HepG2 (cell line): Measurements from ENCODE around the gene GNPAT. TPM values are rescaled to one million over a fixed set of nuclear protein-coding genes. Genes with fewer than 3 reads are reported as not detected.
A peak's percentile ranks its signal among the peaks of the same experiment; 100 is the strongest.

ENCODE experiments used
- ARNT2 ChIP-seq: sonication (generic); formaldehyde crosslinking; IDR thresholded peaks from 2 replicates; pipeline ENCODE4 v1.8.0; 2022; ENCODE audit warnings: mild to moderate bottlenecking, low read depth, missing genetic modification reagents, moderate library complexity
- ATF5 ChIP-seq: sonication (generic); formaldehyde crosslinking; IDR thresholded peaks from 2 replicates; pipeline ENCODE4 v1.4.0; 2020; ENCODE audit warnings: mild to moderate bottlenecking, low read depth, missing genetic modification reagents
- CENPT ChIP-seq: sonication (generic); formaldehyde crosslinking; IDR thresholded peaks from 2 replicates; pipeline ENCODE4 v1.8.0; 2022; ENCODE audit warnings: low read depth, mild to moderate bottlenecking, moderate library complexity, missing genetic modification reagents
- EED ChIP-seq: sonication (generic); formaldehyde crosslinking; IDR thresholded peaks from 2 replicates; pipeline ENCODE4 v1.5.0; 2020; ENCODE audit warnings: mild to moderate bottlenecking, missing genetic modification reagents
- KDM3A ChIP-seq: IDR thresholded peaks from 2 replicates; pipeline ENCODE4 v1.6.1; 2018; ENCODE audit warnings: low read depth, missing compliant biosample characterization
- KDM5A ChIP-seq: fragments of 200-600 bp; sonication (generic); IDR thresholded peaks from 2 replicates; pipeline ENCODE4 v1.7.0; 2018; ENCODE audit warnings: antibody characterized with exemption, mild to moderate bottlenecking, low read length, borderline replicate concordance
- NFE2L2 ChIP-seq: fragments of 150-350 bp; IDR thresholded peaks from 2 replicates; pipeline ENCODE4 v1.6.1; 2014; ENCODE audit warnings: low read length
- NFYB ChIP-seq: sonication (generic); formaldehyde crosslinking; IDR thresholded peaks from 2 replicates; pipeline ENCODE4 v1.4.0; 2020; ENCODE audit warnings: missing genetic modification reagents
- NRL ChIP-seq: sonication (generic); formaldehyde crosslinking; IDR thresholded peaks from 2 replicates; pipeline ENCODE4 v1.5.0; 2020; ENCODE audit warnings: missing genetic modification reagents, mild to moderate bottlenecking, moderate library complexity, borderline replicate concordance
- PAWR ChIP-seq: sonication (generic); formaldehyde crosslinking; IDR thresholded peaks from 2 replicates; pipeline ENCODE4 v1.4.0; 2020; ENCODE audit warnings: missing genetic modification reagents, mild to moderate bottlenecking, borderline replicate concordance
- PCBP2 ChIP-seq: fragments of 200-400 bp; formaldehyde crosslinking; optimal IDR thresholded peaks from 2 replicates; pipeline ENCODE3; 2018; ENCODE audit warnings: low read length, low read depth; ENCODE audit not compliant: poor library complexity, severe bottlenecking
- RCOR2 ChIP-seq: IDR thresholded peaks from 2 replicates; pipeline ENCODE4 v1.6.1; 2016; ENCODE audit warnings: missing biosample characterization, missing genetic modification reagents
- REPIN1 ChIP-seq: sonication (generic); formaldehyde crosslinking; IDR thresholded peaks from 2 replicates; pipeline ENCODE4 v1.8.0; 2022; ENCODE audit warnings: missing genetic modification reagents, low read depth, mild to moderate bottlenecking, borderline replicate concordance
- SKIL ChIP-seq: sonication (generic); formaldehyde crosslinking; IDR thresholded peaks from 2 replicates; pipeline ENCODE4 v1.8.0; 2022; ENCODE audit warnings: missing genetic modification reagents, mild to moderate bottlenecking, moderate library complexity, borderline replicate concordance
- SMC3 ChIP-seq: IDR thresholded peaks from 2 replicates; pipeline ENCODE4 v1.6.1; 2011; ENCODE audit warnings: low read length, improper control_type of control experiment
- SSRP1 ChIP-seq: IDR thresholded peaks from 2 replicates; pipeline ENCODE4 v1.6.1; 2016; ENCODE audit warnings: control low read depth
- SUZ12 ChIP-seq: fragments of 150-350 bp; IDR thresholded peaks from 2 replicates; pipeline ENCODE4 v1.6.1; 2014; ENCODE audit warnings: low read depth, low read length
- THAP9 ChIP-seq: sonication (generic); formaldehyde crosslinking; IDR thresholded peaks from 2 replicates; pipeline ENCODE4; 2020; ENCODE audit warnings: missing genetic modification reagents, mild to moderate bottlenecking, borderline replicate concordance
- ZMAT3 ChIP-seq: sonication (generic); formaldehyde crosslinking; conservative IDR thresholded peaks from 2 replicates; pipeline ENCODE4 v1.7.0; 2021; ENCODE audit warnings: missing genetic modification reagents
- ZNF530 ChIP-seq: sonication (generic); formaldehyde crosslinking; IDR thresholded peaks from 2 replicates; pipeline ENCODE4 v1.5.0; 2020; ENCODE audit warnings: low read depth, mild to moderate bottlenecking, missing genetic modification reagents
- ZNF543 ChIP-seq: sonication (generic); formaldehyde crosslinking; IDR thresholded peaks from 2 replicates; pipeline ENCODE4 v1.4.0; 2020; ENCODE audit warnings: mild to moderate bottlenecking, missing genetic modification reagents
- ZNF761 ChIP-seq: sonication (generic); formaldehyde crosslinking; conservative IDR thresholded peaks from 2 replicates; pipeline ENCODE4 v1.4.0; 2020; ENCODE audit warnings: mild to moderate bottlenecking, missing genetic modification reagents
- ZNF878 ChIP-seq: sonication (generic); formaldehyde crosslinking; IDR thresholded peaks from 2 replicates; pipeline ENCODE4 v1.8.1; 2023; ENCODE audit warnings: mild to moderate bottlenecking, missing genetic modification reagents, moderate library complexity
- polyA plus RNA-seq, 8 experiments: library from polyadenylated mRNA; depleted of rRNA in 3 of 8; stranded (reverse) in 7 of 8; unstranded in 1 of 8; fragments of >200 nt; fragmentation: Illumina TruSeq in 4 of 8; extraction: Trizol in 4 of 8; gene quantifications; 2 replicates each; pipeline versions ENCODE4 v1.2.1 to v1.2.3, GENCODE V29; 2011 to 2016; ENCODE audit warnings: low read depth in 4 of 8, missing spikeins in 1 of 8, mixed read lengths in 1 of 8; ENCODE audit not compliant: insufficient read depth in 1 of 8
- total RNA-seq, 5 experiments: library from RNA; depleted of rRNA; stranded (reverse); fragments of >200 nt; fragmentation: Illumina TruSeq; extraction: Trizol; gene quantifications; 2 replicates each; pipeline ENCODE4 v1.2.3, GENCODE V29; 2016; ENCODE audit warnings: low read depth in 1 of 5
- TF ChIP-seq, protein P1 (sequence below): sonication (generic); formaldehyde crosslinking; IDR thresholded peaks from 2 replicates; pipeline ENCODE4 v1.4.0; 2020; ENCODE audit warnings: missing genetic modification reagents

Gene GNPAT
- total and polyA plus RNA-seq, 2 of the 13 experiments (the other 11 are each of a cell fraction or from before 2014, with no cell fraction given): 58.3 to 114 TPM

GRCh38 chr1:231211005-231211857 is 29.8 kb upstream of the GNPAT start (continued):
- TF ChIP-seq ZNF878: no peak
- no peak for TF ChIP-seq ZMAT3 (CRISPR knock-in tag)
- 0 out of 2 replicates have a peak, but pooled peaks have one; percentile 27 for TF ChIP-seq ZNF543 (CRISPR knock-in tag)
- TF ChIP-seq THAP9 (CRISPR knock-in tag): peak; percentile 56; the same call in 1 of the 2 replicates
- TF ChIP-seq KDM5A: no peak
- TF ChIP-seq RCOR2 (CRISPR knock-in tag): 0 out of 2 replicates have a peak, but pooled peaks have one; percentile 13
- no peak for TF ChIP-seq ZNF761 (CRISPR knock-in tag)
- no peak for TF ChIP-seq SSRP1
- TF ChIP-seq SMC3: peak; percentile 82
- no peak for TF ChIP-seq SKIL (CRISPR knock-in tag)
- TF ChIP-seq, protein P1, sequence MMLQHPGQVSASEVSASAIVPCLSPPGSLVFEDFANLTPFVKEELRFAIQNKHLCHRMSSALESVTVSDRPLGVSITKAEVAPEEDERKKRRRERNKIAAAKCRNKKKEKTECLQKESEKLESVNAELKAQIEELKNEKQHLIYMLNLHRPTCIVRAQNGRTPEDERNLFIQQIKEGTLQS (CRISPR knock-in tag): no peak
- no peak for TF ChIP-seq NFYB
- no peak for TF ChIP-seq PCBP2
- no peak for TF ChIP-seq ZNF530 (CRISPR knock-in tag)
- TF ChIP-seq PAWR (CRISPR knock-in tag): no peak
- TF ChIP-seq EED: no peak
- TF ChIP-seq NRL (CRISPR knock-in tag): peak; percentile 80; the same call in 1 of the 2 replicates
- no peak for TF ChIP-seq ATF5 (CRISPR knock-in tag)
- 0 out of 2 replicates have a peak, but pooled peaks have one; percentile 50 for TF ChIP-seq CENPT (CRISPR knock-in tag)
- TF ChIP-seq SUZ12: no peak
- TF ChIP-seq KDM3A: peak; percentile 63; the same call in 1 of the 2 replicates
- TF ChIP-seq REPIN1: 0 out of 2 replicates have a peak, but pooled peaks have one; percentile 32
- TF ChIP-seq NFE2L2: no peak
- TF ChIP-seq ARNT2 (CRISPR knock-in tag): 0 out of 2 replicates have a peak, but pooled peaks have one; percentile 48
